Lower leg skin (tissue), 3 donors: Measurements from ENCODE around the gene TLE5.

Experiments used
- CTCF ChIP-seq, 3 donors: fragments of 450-650 bp; IDR thresholded peaks; one replicate each; pipeline ENCODE4 v1.5.1; 2016; ENCODE audit warnings: antibody characterized with exemption in 3 of 3, mild to moderate bottlenecking in 3 of 3, moderate library complexity in 2 of 3
- POLR2A ChIP-seq, 2 donors: fragments of 450-650 bp; IDR thresholded peaks; one replicate each; pipeline ENCODE4 v1.6.1; 2016 to 2017; ENCODE audit warnings: antibody characterized with exemption in 2 of 2, mild to moderate bottlenecking in 1 of 2, moderate library complexity in 1 of 2

GRCh38 chr19:3027981-3028304 lies 34.4 kb downstream of the TLE5 start:
- TF ChIP-seq CTCF (IDR thresholded peaks at IDR 0.05) = no peak
- TF ChIP-seq POLR2A (IDR thresholded peaks at IDR 0.05) = no peak
